IPS DF 6.9 (cell line): ENCODE measurements around the gene ATF6.
"Not testable (repeated sequence)": the region's sequence is repeated elsewhere in the genome, so short reads cannot be mapped to it uniquely, and the experiment has no call there.

Experiments
- DNase-seq: peaks from one replicate; pipeline ENCODE4 v3.0.0-alpha.2; 2013; ENCODE audit warnings: low read depth, low spot score
- H3K27ac ChIP-seq: one replicate; pipeline ENCODE4 v1.5.1; 2013; ENCODE audit warnings: low read length, control low read depth
- H3K27me3 ChIP-seq: 2 replicates; pipeline ENCODE4 v1.6.1; 2013; ENCODE audit warnings: mild to moderate bottlenecking, low read length; ENCODE audit not compliant: control insufficient read depth, insufficient read depth
- H3K36me3 ChIP-seq: 2 replicates; pipeline ENCODE4 v1.6.1; 2013; ENCODE audit warnings: low read length; ENCODE audit not compliant: control insufficient read depth, insufficient read depth
- H3K4me1 ChIP-seq: 2 replicates; pipeline ENCODE4 v1.6.1; 2013; ENCODE audit warnings: low read length; ENCODE audit not compliant: control insufficient read depth, insufficient read depth
- H3K4me3 ChIP-seq: 2 replicates; pipeline ENCODE4 v1.5.1; 2013; ENCODE audit warnings: mild to moderate bottlenecking, low read length
- H3K9me3 ChIP-seq: 2 replicates; pipeline ENCODE4 v1.6.1; 2013; ENCODE audit warnings: low read length, inconsistent platforms; ENCODE audit not compliant: control insufficient read depth, insufficient read depth
- WGBS: extraction: QIAGEN DNeasy Blood & Tissue Kit; methylation state at CpG from one replicate; pipeline ENCODE4 v1.1.7; 2013; ENCODE audit warnings: mixed read lengths, missing lambda C conversion rate; ENCODE audit not compliant: insufficient read length, insufficient coverage; 5-methylcytosine and 5-hydroxymethylcytosine counted together

ATF6 gene

GRCh38 chr1:161763522-161764098, 2.5 kb upstream of the ATF6 start:
- Histone ChIP-seq H3K27me3 (no peaks in the 10 kb centered on the region), H3K36me3 (no peaks in the 10 kb centered on the region), H3K4me1 (no peaks in the 10 kb centered on the region), H3K9me3 (no peaks in the 10 kb centered on the region), H3K4me3 (no peak overlapping the region), H3K27ac (no peak overlapping the region)
- no peak for DNase-seq
- WGBS, result no CpG with 5 or more reads among the region's 7 CpGs

GRCh38 chr1:161768461-161768860, 2.3 kb downstream of the ATF6 start:
- H3K27me3 ChIP-seq, result no peaks in the 10 kb centered on the region
- no peaks in the 10 kb centered on the region for H3K4me1 ChIP-seq
- DNase-seq, result no peak
- no peak overlapping the region for H3K4me3 ChIP-seq
- no CpG with 5 or more reads among the region's 5 CpGs for WGBS
- H3K27ac ChIP-seq, result no peak overlapping the region
- no peaks in the 10 kb centered on the region for H3K9me3 ChIP-seq
- no peaks in the 10 kb centered on the region for H3K36me3 ChIP-seq

GRCh38 chr1:161768986-161769672, 3.0 kb downstream of the ATF6 start:
- no peaks in the 10 kb centered on the region for H3K4me1 ChIP-seq
- no peaks in the 10 kb centered on the region for H3K36me3 ChIP-seq
- DNase-seq, result no peak
- no peaks in the 10 kb centered on the region for H3K27me3 ChIP-seq
- H3K27ac ChIP-seq, result no peak overlapping the region
- H3K4me3 ChIP-seq, result no peak overlapping the region
- no peaks in the 10 kb centered on the region for H3K9me3 ChIP-seq

- H3K9me3 ChIP-seq, result not testable (repeated sequence)
These were observed 3.5 kb downstream of the ATF6 start for GRCh38 chr1:161769673-161770045.

GRCh38 chr1:161770250-161770649, 4.1 kb downstream of the ATF6 start:
- no peaks in the 10 kb centered on the region for H3K9me3 ChIP-seq
- H3K4me1 ChIP-seq, result no peaks in the 10 kb centered on the region
- no peak for DNase-seq
- H3K27me3 ChIP-seq, result no peaks in the 10 kb centered on the region
- no peak overlapping the region for H3K4me3 ChIP-seq
- no peaks in the 10 kb centered on the region for H3K36me3 ChIP-seq
- no peak overlapping the region for H3K27ac ChIP-seq
- no CpG with 5 or more reads among the region's 3 CpGs for WGBS

More at GRCh38 chr1:161769673-161770045, 3.5 kb downstream of the ATF6 start:
- H3K36me3 ChIP-seq, H3K27me3 ChIP-seq, DNase-seq, H3K4me3 ChIP-seq, H3K27ac ChIP-seq, H3K4me1 ChIP-seq: not testable (repeated sequence)
- no CpG with 5 or more reads among the region's 5 CpGs for WGBS

GRCh38 chr1:161771161-161771560, 5.0 kb downstream of the ATF6 start:
- Histone ChIP-seq H3K9me3 (no peaks in the 10 kb centered on the region), H3K27me3 (no peaks in the 10 kb centered on the region), H3K27ac (no peak overlapping the region), H3K4me3 (no peak overlapping the region), H3K4me1 (no peaks in the 10 kb centered on the region), H3K36me3 (no peaks in the 10 kb centered on the region)
- no peak for DNase-seq
- WGBS, result no CpG with 5 or more reads among the region's 5 CpGs

- no peaks in the 10 kb centered on the region for H3K4me1 ChIP-seq
- WGBS, result no CpG with 5 or more reads among the region's 2 CpGs
- no peak for DNase-seq
- no peak overlapping the region for H3K4me3 ChIP-seq
- H3K27me3 ChIP-seq, result no peaks in the 10 kb centered on the region
- H3K9me3 ChIP-seq, result no peaks in the 10 kb centered on the region
- no peak overlapping the region for H3K27ac ChIP-seq
- H3K36me3 ChIP-seq, result no peaks in the 10 kb centered on the region
These were observed 5.9 kb downstream of the ATF6 start for GRCh38 chr1:161771973-161772372.

- H3K27ac ChIP-seq, result no peak overlapping the region
- H3K4me3 ChIP-seq, result no peak overlapping the region
- H3K9me3 ChIP-seq, result no peaks in the 10 kb centered on the region
- no peaks in the 10 kb centered on the region for H3K36me3 ChIP-seq
- H3K4me1 ChIP-seq, result no peaks in the 10 kb centered on the region
- no peaks in the 10 kb centered on the region for H3K27me3 ChIP-seq
- DNase-seq, result no peak
These were observed 6.3 kb downstream of the ATF6 start for GRCh38 chr1:161772397-161772796.

- DNase-seq, result no peak
- 100% methylated on average over 3 of the region's 4 CpGs for WGBS
- no peaks in the 10 kb centered on the region for H3K4me1 ChIP-seq
These were observed 7.7 kb downstream of the ATF6 start for GRCh38 chr1:161773791-161774190.

GRCh38 chr1:161777261-161777660, 11.1 kb downstream of the ATF6 start:
- Histone ChIP-seq H3K27ac (no peak overlapping the region), H3K4me1 (no peaks in the 10 kb centered on the region), H3K27me3 (no peaks in the 10 kb centered on the region), H3K4me3 (no peak overlapping the region), H3K9me3 (no peaks in the 10 kb centered on the region), H3K36me3 (no peaks in the 10 kb centered on the region)
- no peak for DNase-seq
- no CpG with 5 or more reads among the region's 2 CpGs for WGBS

More at GRCh38 chr1:161773791-161774190, 7.7 kb downstream of the ATF6 start:
- H3K27ac ChIP-seq, result no peak overlapping the region
- H3K9me3 ChIP-seq, result no peaks in the 10 kb centered on the region
- H3K4me3 ChIP-seq, result no peak overlapping the region
- no peaks in the 10 kb centered on the region for H3K36me3 ChIP-seq
- no peaks in the 10 kb centered on the region for H3K27me3 ChIP-seq

- DNase-seq, result no peak
- Histone ChIP-seq H3K4me1 (no peaks in the 10 kb centered on the region), H3K9me3 (no peaks in the 10 kb centered on the region), H3K36me3 (no peaks in the 10 kb centered on the region), H3K27me3 (no peaks in the 10 kb centered on the region), H3K4me3 (no peak overlapping the region), H3K27ac (no peak overlapping the region)
- no CpG with 5 or more reads among the region's 1 CpG for WGBS
These were observed 12.4 kb downstream of the ATF6 start for GRCh38 chr1:161778522-161778921.
